GM19463 (cell line): ENCODE results near the gene KLK12.

Experiments used
- ATAC-seq: cut with Tn5 transposase; IDR thresholded peaks from one replicate; pipeline ENCODE4 v1.9.1; 2021; ENCODE audit warnings: mild to moderate bottlenecking, moderate library complexity; ENCODE audit not compliant: unreplicated experiment

Gene KLK12

GRCh38 chr19:51034704-51035103, at the start of gene KLK12:
Gene KLK12 (minus strand): TSS chr19:51035002. CDS start chr19:51034621, 381 bp downstream.
- no peak for ATAC-seq

- no peak for ATAC-seq
Measured at GRCh38 chr19:51084505-51084904, 49.7 kb upstream of the KLK12 start.

- ATAC-seq, result no peak
Measured at GRCh38 chr19:51083783-51084182, 49.0 kb upstream of the KLK12 start.

GRCh38 chr19:51083181-51083580, 48.4 kb upstream of the KLK12 start:
- no peak for ATAC-seq

GRCh38 chr19:51082611-51083010, 47.8 kb upstream of the KLK12 start, which contains the start of gene KLK14:
Gene KLK14 (minus strand): TSS chr19:51082887. CDS start chr19:51082614, 273 bp downstream.
- no peak for ATAC-seq

GRCh38 chr19:51081476-51081875, 46.7 kb upstream of the KLK12 start:
- ATAC-seq, result no peak

GRCh38 chr19:51079481-51080110, 44.8 kb upstream of the KLK12 start:
- no peak for ATAC-seq

- ATAC-seq, result no peak
Measured at GRCh38 chr19:51078731-51079130, 43.9 kb upstream of the KLK12 start.

GRCh38 chr19:51078104-51078503, 43.3 kb upstream of the KLK12 start:
- ATAC-seq, result no peak

GRCh38 chr19:51076631-51077213, 41.9 kb upstream of the KLK12 start:
- ATAC-seq, result no peak

GRCh38 chr19:51075998-51076397, 41.2 kb upstream of the KLK12 start:
- no peak for ATAC-seq

- no peak for ATAC-seq
Measured at GRCh38 chr19:51071095-51071405, 36.2 kb upstream of the KLK12 start.

GRCh38 chr19:51070334-51071094, 35.7 kb upstream of the KLK12 start:
- no peak for ATAC-seq

GRCh38 chr19:51066393-51067186, 31.8 kb upstream of the KLK12 start:
- ATAC-seq, result no peak

GRCh38 chr19:51065221-51065960, 30.6 kb upstream of the KLK12 start:
- ATAC-seq, result no peak

GRCh38 chr19:51064534-51065220, 29.9 kb upstream of the KLK12 start, which contains the start of gene KLK13:
Gene KLK13 (minus strand): TSS chr19:51065092. CDS start chr19:51065067, 25 bp downstream.
- ATAC-seq, result no peak

GRCh38 chr19:51063664-51064063, 28.9 kb upstream of the KLK12 start:
- ATAC-seq, result no peak

- ATAC-seq, result no peak
Measured at GRCh38 chr19:51060973-51061372, 26.2 kb upstream of the KLK12 start.

- no peak for ATAC-seq
Measured at GRCh38 chr19:51060336-51060735, 25.5 kb upstream of the KLK12 start.

GRCh38 chr19:51059715-51060114, 24.9 kb upstream of the KLK12 start:
- no peak for ATAC-seq
